ENCODE measurements around the gene TBC1D16. TPM values are rescaled to one million over a fixed set of nuclear protein-coding genes. Genes with fewer than 3 reads are reported as not detected.

TBC1D16 gene
- total and polyA plus RNA-seq, 2 donors (not counting 1 experiment from before 2014, with no cell fraction given): 0.82 to 2.7 TPM

GRCh38 chr17:79921411-79922115, 114.1 kb downstream of the TBC1D16 start:
- peaks cover 0 to 8% (median 2%) of the 10 kb centered on the region in 4 experiments for H3K27me3 ChIP-seq (replicated peaks in 1 of 4; ENCODE audit: control extremely low read depth in 1 of 4, control insufficient read depth in 3 of 4, insufficient read depth in 4 of 4, low read length in 3 of 4)
- CTCF ChIA-PET: interaction anchor here (1.5 kb wide), 2 partner anchors 56 to 180 kb away, joined by 3 read pairs; no protein-coding TSS in a partner anchor
- DNase-seq (no peak), ATAC-seq (ENCODE audit: low read depth) (peak; percentile 31)
- Mint-ChIP-seq H3K27me3 (peaks cover 2% of the 10 kb centered on the region), H3K4me1 (peaks cover 9% of the 10 kb centered on the region), H3K9me3 (ENCODE audit: insufficient read depth) (no peaks in the 10 kb centered on the region), H3K27ac (peak overlapping the region; percentile 17), H3K4me3 (peak overlapping the region; percentile 49)
- no peak overlapping the region for H3K9ac ChIP-seq (ENCODE audit: low read length)
- H3K27ac ChIP-seq (ENCODE audit: low read length in 2 of 2): no peak overlapping the region
- H3K79me2 ChIP-seq (ENCODE audit: control insufficient read depth, insufficient read depth, low read length): no peaks in the 10 kb centered on the region
- 77% methylated on average over 26 of the region's 28 CpGs for WGBS (ENCODE audit: insufficient coverage)
- H3K4me3 ChIP-seq (ENCODE audit: control extremely low read depth in 1 of 5, extremely low read depth in 1 of 5, insufficient read depth in 1 of 5, low read depth in 2 of 5, low read length in 4 of 5): no peak overlapping the region
- peaks cover 0 to 12% of the 10 kb centered on the region in 2 donors for H3K4me1 ChIP-seq (ENCODE audit: control insufficient read depth in 2 of 2, insufficient read depth in 2 of 2, low read length in 2 of 2)
- H3K36me3 ChIP-seq (replicated peaks in 1 of 2; ENCODE audit: control extremely low read depth in 1 of 2, control insufficient read depth in 1 of 2, extremely low read depth in 1 of 2, insufficient read depth in 2 of 2, low read length in 1 of 2): no peaks in the 10 kb centered on the region
- peak overlapping the region; percentile 37 for H3K4me2 ChIP-seq (replicated peaks; ENCODE audit: low read depth, low read length, poor library complexity, severe bottlenecking)
- H4K20me1 ChIP-seq (ENCODE audit: control insufficient read depth, insufficient read depth, low read length, poor library complexity, severe bottlenecking): no peaks in the 10 kb centered on the region
- POLR2A ChIA-PET: no interaction called here
- H2AFZ ChIP-seq (ENCODE audit: insufficient read depth, low read depth, low read length, poor library complexity, severe bottlenecking): no peak overlapping the region
- intact Hi-C loops (cut with micrococcal nuclease): no loop called here
- peaks cover 0 to 3% (median 0%) of the 10 kb centered on the region in 3 donors for H3K9me3 ChIP-seq (ENCODE audit: control extremely low read depth in 1 of 3, control insufficient read depth in 2 of 3, insufficient read depth in 1 of 3, low read length in 2 of 3)
- TF ChIP-seq EZH2 (IDR thresholded peaks at IDR 0.05; ENCODE audit: borderline replicate concordance, insufficient read depth, low read depth, low read length, poor library complexity, severe bottlenecking): no peak

GRCh38 chr17:79920751-79921410, 114.8 kb downstream of the TBC1D16 start:
- H2AFZ ChIP-seq (ENCODE audit: insufficient read depth, low read depth, low read length, poor library complexity, severe bottlenecking): no peak overlapping the region
- H4K20me1 ChIP-seq (ENCODE audit: control insufficient read depth, insufficient read depth, low read length, poor library complexity, severe bottlenecking): no peaks in the 10 kb centered on the region
- peaks cover 0 to 3% (median 0%) of the 10 kb centered on the region in 3 donors for H3K9me3 ChIP-seq (ENCODE audit: control extremely low read depth in 1 of 3, control insufficient read depth in 2 of 3, insufficient read depth in 1 of 3, low read length in 2 of 3)
- DNase-seq (no peak), ATAC-seq (ENCODE audit: low read depth) (no peak)
- peaks cover 12% of the 10 kb centered on the region for H3K4me1 Mint-ChIP-seq
- H3K4me3 Mint-ChIP-seq: no peak overlapping the region
- H3K4me2 ChIP-seq (replicated peaks; ENCODE audit: low read depth, low read length, poor library complexity, severe bottlenecking): peak overlapping the region; percentile 37
- ChIA-PET POLR2A (no interaction called here), CTCF (interaction anchor here (1.5 kb wide), 2 partner anchors 57 to 179 kb away, joined by 3 read pairs; no protein-coding TSS in a partner anchor)
- no peaks in the 10 kb centered on the region for H3K79me2 ChIP-seq (ENCODE audit: control insufficient read depth, insufficient read depth, low read length)
- H3K9ac ChIP-seq (ENCODE audit: low read length): no peak overlapping the region
- peaks cover 0 to 8% (median 2%) of the 10 kb centered on the region in 4 experiments for H3K27me3 ChIP-seq (replicated peaks in 1 of 4; ENCODE audit: control extremely low read depth in 1 of 4, control insufficient read depth in 3 of 4, insufficient read depth in 4 of 4, low read length in 3 of 4)
- no peak overlapping the region for H3K27ac Mint-ChIP-seq
- no peak overlapping the region for H3K4me3 ChIP-seq (ENCODE audit: control extremely low read depth in 1 of 5, extremely low read depth in 1 of 5, insufficient read depth in 1 of 5, low read depth in 2 of 5, low read length in 4 of 5)
- 50% methylated on average over 17 of the region's 19 CpGs for WGBS (ENCODE audit: insufficient coverage)
- TF ChIP-seq CTCF (IDR thresholded peaks at IDR 0.05) (no peak), EZH2 (IDR thresholded peaks at IDR 0.05; ENCODE audit: borderline replicate concordance, insufficient read depth, low read depth, low read length, poor library complexity, severe bottlenecking) (no peak)
- H3K36me3 ChIP-seq (replicated peaks in 1 of 2; ENCODE audit: control extremely low read depth in 1 of 2, control insufficient read depth in 1 of 2, extremely low read depth in 1 of 2, insufficient read depth in 2 of 2, low read length in 1 of 2): no peaks in the 10 kb centered on the region
- intact Hi-C loops (cut with micrococcal nuclease): no loop called here
- H3K27me3 Mint-ChIP-seq: peaks cover 6% of the 10 kb centered on the region
- H3K27ac ChIP-seq (ENCODE audit: low read length in 2 of 2): no peak overlapping the region
- H3K4me1 ChIP-seq (ENCODE audit: control insufficient read depth in 2 of 2, insufficient read depth in 2 of 2, low read length in 2 of 2): peaks cover 0 to 15% of the 10 kb centered on the region in 2 donors
- H3K9me3 Mint-ChIP-seq (ENCODE audit: insufficient read depth): no peaks in the 10 kb centered on the region

Data from B cell (primary cell).